Thymus (tissue), 11 donors: ENCODE measurements around the gene HYCC1. TPM values are rescaled to one million over a fixed set of nuclear protein-coding genes. Genes with fewer than 3 reads are reported as not detected.

ENCODE experiments used
- DNase-seq, 9 donors: peaks; one replicate each; pipeline ENCODE4 v3.0.0-alpha.2; 2013; ENCODE audit warnings: low spot score in 9 of 9, low read depth in 6 of 9, missing footprints in 1 of 9
- H3K27ac ChIP-seq, 2 donors: one replicate each; pipeline ENCODE4 v1.5.1; 2013; ENCODE audit warnings: control low read depth in 1 of 2, low read depth in 1 of 2, low read length in 1 of 2, mild to moderate bottlenecking in 1 of 2, moderate library complexity in 1 of 2
- H3K27me3 ChIP-seq, 2 donors: one replicate each; pipeline ENCODE4 v1.5.1; 2013; ENCODE audit warnings: low read length in 1 of 2; ENCODE audit not compliant: control insufficient read depth in 2 of 2, insufficient read depth in 1 of 2
- H3K36me3 ChIP-seq, 2 donors: one replicate each; pipeline ENCODE4 v1.5.1; 2013; ENCODE audit warnings: low read length in 1 of 2, mild to moderate bottlenecking in 1 of 2, moderate library complexity in 1 of 2; ENCODE audit not compliant: control insufficient read depth in 2 of 2, insufficient read depth in 2 of 2
- H3K4me1 ChIP-seq, 2 donors: one replicate each; pipeline ENCODE4 v1.5.1; 2013; ENCODE audit warnings: low read length in 2 of 2; ENCODE audit not compliant: control insufficient read depth in 2 of 2, insufficient read depth in 2 of 2
- H3K4me3 ChIP-seq, 2 donors: one replicate each; pipeline ENCODE4 v1.5.1; 2013; ENCODE audit warnings: low read length in 2 of 2, control low read depth in 1 of 2, mild to moderate bottlenecking in 1 of 2
- H3K9me3 ChIP-seq, 2 donors: one replicate each; pipeline ENCODE4 v1.5.1; 2013; ENCODE audit warnings: low read length in 1 of 2, mild to moderate bottlenecking in 1 of 2; ENCODE audit not compliant: control insufficient read depth in 2 of 2, insufficient read depth in 1 of 2
- WGBS: extraction: QIAGEN DNeasy Blood & Tissue Kit; methylation state at CpG from one replicate; pipeline ENCODE4 v1.1.7; 2013; 5-methylcytosine and 5-hydroxymethylcytosine counted together
- polyA plus RNA-seq: library from polyadenylated mRNA; stranded (reverse); fragments of 200-250 nt; gene quantifications from one replicate; pipeline ENCODE4 v1.2.3, GENCODE V29; 2013
- total RNA-seq: library from RNA; stranded (reverse); fragments of 120-200 nt; gene quantifications from one replicate; pipeline ENCODE4 v1.2.4, GENCODE V29; 2013
- donor health status: healthy.

HYCC1 gene
- total and polyA plus RNA-seq, 2 donors: 7.5 to 15.3 TPM

GRCh38 chr7:23011222-23011924, 2.6 kb downstream of the HYCC1 start:
- no peaks in the 10 kb centered on the region for H3K9me3 ChIP-seq
- DNase-seq: no peak
- H3K4me3 ChIP-seq: no peak overlapping the region
- H3K27ac ChIP-seq: no peak overlapping the region
- 95% methylated on average over 3 of the region's 3 CpGs for WGBS
- no peaks in the 10 kb centered on the region for H3K27me3 ChIP-seq
- H3K4me1 ChIP-seq: peaks cover 3 to 4% of the 10 kb centered on the region in 2 donors
- H3K36me3 ChIP-seq: no peaks in the 10 kb centered on the region

GRCh38 chr7:23009303-23009702, 4.6 kb downstream of the HYCC1 start:
- Histone ChIP-seq H3K27me3 (no peaks in the 10 kb centered on the region), H3K4me1 (peaks cover 3 to 4% of the 10 kb centered on the region in 2 donors), H3K36me3 (no peaks in the 10 kb centered on the region), H3K9me3 (no peaks in the 10 kb centered on the region), H3K4me3 (no peak overlapping the region), H3K27ac (no peak overlapping the region)
- no peak for DNase-seq

- no peak for DNase-seq
- H3K4me1 ChIP-seq: no peaks in the 10 kb centered on the region
- no peaks in the 10 kb centered on the region for H3K36me3 ChIP-seq
- H3K27ac ChIP-seq: no peak overlapping the region
- H3K9me3 ChIP-seq: no peaks in the 10 kb centered on the region
- H3K4me3 ChIP-seq: no peak overlapping the region
- H3K27me3 ChIP-seq: no peaks in the 10 kb centered on the region
These were observed 9.7 kb downstream of the HYCC1 start for GRCh38 chr7:23004247-23004520.

GRCh38 chr7:23003505-23004246, 10.3 kb downstream of the HYCC1 start:
- Histone ChIP-seq H3K36me3 (no peaks in the 10 kb centered on the region), H3K27ac (no peak overlapping the region), H3K4me1 (no peaks in the 10 kb centered on the region), H3K27me3 (no peaks in the 10 kb centered on the region), H3K4me3 (no peak overlapping the region), H3K9me3 (no peaks in the 10 kb centered on the region)
- DNase-seq: no peak
- 96% methylated on average over 2 of the region's 2 CpGs for WGBS

- Histone ChIP-seq H3K4me3 (no peak overlapping the region), H3K36me3 (no peaks in the 10 kb centered on the region), H3K4me1 (no peaks in the 10 kb centered on the region), H3K9me3 (no peaks in the 10 kb centered on the region), H3K27ac (no peak overlapping the region), H3K27me3 (no peaks in the 10 kb centered on the region)
- 98% methylated on average over 2 of the region's 2 CpGs for WGBS
- DNase-seq: no peak
These were observed 11.2 kb downstream of the HYCC1 start for GRCh38 chr7:23002698-23003097.

- H3K27me3 ChIP-seq: no peaks in the 10 kb centered on the region
- no peak overlapping the region for H3K27ac ChIP-seq
- WGBS: 60% methylated on average over 1 of the region's 1 CpG
These were observed 12.3 kb downstream of the HYCC1 start for GRCh38 chr7:23001610-23002009.

GRCh38 chr7:23000597-23001360, 13.2 kb downstream of the HYCC1 start:
- Histone ChIP-seq H3K27ac (no peak overlapping the region), H3K27me3 (no peaks in the 10 kb centered on the region)
- WGBS: 87% methylated on average over 4 of the region's 4 CpGs

More at GRCh38 chr7:23001610-23002009, 12.3 kb downstream of the HYCC1 start:
- DNase-seq: no peak
- no peaks in the 10 kb centered on the region for H3K36me3 ChIP-seq
- no peaks in the 10 kb centered on the region for H3K4me1 ChIP-seq
- no peak overlapping the region for H3K4me3 ChIP-seq
- no peaks in the 10 kb centered on the region for H3K9me3 ChIP-seq

GRCh38 chr7:22998519-22998896, 15.4 kb downstream of the HYCC1 start:
- H3K27me3 ChIP-seq: no peaks in the 10 kb centered on the region
- WGBS: 90% methylated on average over 2 of the region's 2 CpGs
- H3K4me1 ChIP-seq: no peaks in the 10 kb centered on the region
- no peak overlapping the region for H3K4me3 ChIP-seq
- no peak overlapping the region for H3K27ac ChIP-seq
- no peaks in the 10 kb centered on the region for H3K9me3 ChIP-seq
- no peak for DNase-seq
- H3K36me3 ChIP-seq: no peaks in the 10 kb centered on the region

More at GRCh38 chr7:23000597-23001360, 13.2 kb downstream of the HYCC1 start:
- no peaks in the 10 kb centered on the region for H3K4me1 ChIP-seq
- no peaks in the 10 kb centered on the region for H3K36me3 ChIP-seq
- H3K4me3 ChIP-seq: no peak overlapping the region
- no peaks in the 10 kb centered on the region for H3K9me3 ChIP-seq
- DNase-seq: no peak

GRCh38 chr7:22997871-22998518, 15.9 kb downstream of the HYCC1 start:
- Histone ChIP-seq H3K27ac (no peak overlapping the region), H3K4me3 (no peak overlapping the region), H3K36me3 (no peaks in the 10 kb centered on the region), H3K9me3 (no peaks in the 10 kb centered on the region), H3K27me3 (no peaks in the 10 kb centered on the region), H3K4me1 (no peaks in the 10 kb centered on the region)
- WGBS: 98% methylated on average over 2 of the region's 2 CpGs
- no peak for DNase-seq
